ENCODE measurements around the gene RCAN2. TPM values are rescaled to one million over a fixed set of nuclear protein-coding genes. Genes with fewer than 3 reads are reported as not detected.

Gene RCAN2
- polyA plus RNA-seq, 1 donor from 2014 or later = 37.4 TPM

GRCh38 chr6:46189726-46190125 is 301.5 kb downstream of the RCAN2 start:
- H2AFZ ChIP-seq (ENCODE audit: low read depth, low read length) = no peak overlapping the region

GRCh38 chr6:46186583-46186982 is 304.7 kb downstream of the RCAN2 start:
- no peak overlapping the region for H3K27ac ChIP-seq (ENCODE audit: low read length)
- no peak for TF ChIP-seq SMC3 (conservative IDR thresholded peaks at IDR 0.05; ENCODE audit: poor library complexity)
- TF ChIP-seq RAD21 (conservative IDR thresholded peaks at IDR 0.05) = no peak
- no peak for TF ChIP-seq EZH2 (IDR thresholded peaks at IDR 0.05; ENCODE audit: borderline replicate concordance, insufficient read depth, low read length, poor library complexity, severe bottlenecking)
- TF ChIP-seq CTCF (IDR thresholded peaks at IDR 0.05; ENCODE audit: poor library complexity, severe bottlenecking) = no peak
- no peak for TF ChIP-seq MXI1 (conservative IDR thresholded peaks at IDR 0.05; ENCODE audit: poor library complexity, severe bottlenecking)
- TF ChIP-seq EP300 (conservative IDR thresholded peaks at IDR 0.05; ENCODE audit: poor library complexity, severe bottlenecking) = no peak
- H2AFZ ChIP-seq (ENCODE audit: low read depth, low read length) = no peak overlapping the region
- H3K79me2 ChIP-seq (replicated peaks; ENCODE audit: insufficient read depth, low read length) = no peaks in the 10 kb centered on the region
- no peaks in the 10 kb centered on the region for H3K9me2 ChIP-seq (ENCODE audit: insufficient read depth, low read length)
- no peak overlapping the region for H3K4me2 ChIP-seq (ENCODE audit: low read length)
- no peaks in the 10 kb centered on the region for H3K27me3 ChIP-seq (ENCODE audit: insufficient read depth, low read depth, low read length)
- H3K4me3 ChIP-seq (ENCODE audit: low read length) = no peak overlapping the region
- no peaks in the 10 kb centered on the region for H4K20me1 ChIP-seq (ENCODE audit: insufficient read depth)
- H3K9ac ChIP-seq (ENCODE audit: low read length) = no peak overlapping the region
- no peaks in the 10 kb centered on the region for H3K9me3 ChIP-seq (ENCODE audit: low read length)
- no peaks in the 10 kb centered on the region for H3F3A ChIP-seq (ENCODE audit: insufficient read depth, low read length, poor library complexity, severe bottlenecking)
- H3K36me3 ChIP-seq (ENCODE audit: insufficient read depth, low read length) = no peaks in the 10 kb centered on the region

More at GRCh38 chr6:46189726-46190125, 301.5 kb downstream of the RCAN2 start:
- H3F3A ChIP-seq (ENCODE audit: insufficient read depth, low read length, poor library complexity, severe bottlenecking) = no peaks in the 10 kb centered on the region
- H3K4me2 ChIP-seq (ENCODE audit: low read length) = no peak overlapping the region
- TF ChIP-seq MXI1 (conservative IDR thresholded peaks at IDR 0.05; ENCODE audit: poor library complexity, severe bottlenecking) (no peak), POLR2AphosphoS5 (IDR thresholded peaks at IDR 0.05) (no peak), SMC3 (conservative IDR thresholded peaks at IDR 0.05; ENCODE audit: poor library complexity) (no peak), CTCF (IDR thresholded peaks at IDR 0.05; ENCODE audit: poor library complexity, severe bottlenecking) (no peak), EZH2 (IDR thresholded peaks at IDR 0.05; ENCODE audit: borderline replicate concordance, insufficient read depth, low read length, poor library complexity, severe bottlenecking) (no peak), RAD21 (conservative IDR thresholded peaks at IDR 0.05) (no peak), REST (IDR thresholded peaks at IDR 0.05; ENCODE audit: borderline replicate concordance) (no peak), EP300 (conservative IDR thresholded peaks at IDR 0.05; ENCODE audit: poor library complexity, severe bottlenecking) (no peak), TAF1 (IDR thresholded peaks at IDR 0.05; ENCODE audit: low read depth) (no peak)
- H3K79me2 ChIP-seq (replicated peaks; ENCODE audit: insufficient read depth, low read length) = no peaks in the 10 kb centered on the region
- H3K27me3 ChIP-seq (ENCODE audit: insufficient read depth, low read depth, low read length) = no peaks in the 10 kb centered on the region
- H4K20me1 ChIP-seq (ENCODE audit: insufficient read depth) = no peaks in the 10 kb centered on the region
- no peak overlapping the region for H3K4me3 ChIP-seq (ENCODE audit: low read length)
- no peaks in the 10 kb centered on the region for H3K9me2 ChIP-seq (ENCODE audit: insufficient read depth, low read length)
- H3K27ac ChIP-seq (ENCODE audit: low read length) = no peak overlapping the region
- H3K9ac ChIP-seq (ENCODE audit: low read length) = no peak overlapping the region
- no peaks in the 10 kb centered on the region for H3K9me3 ChIP-seq (ENCODE audit: low read length)
- no peaks in the 10 kb centered on the region for H3K36me3 ChIP-seq (ENCODE audit: insufficient read depth, low read length)
